IPS-NIHi7 (cell line): ENCODE data around the gene SH2D2A.
"Not testable (repeated sequence)": the region's sequence is repeated elsewhere in the genome, so short reads cannot be mapped to it uniquely, and the experiment has no call there.

ENCODE experiments used
- DNase-seq: peaks from one replicate; pipeline ENCODE4 v3.0.0; 2012; ENCODE audit warnings: mixed read lengths; ENCODE audit errors: extremely low spot score

The SH2D2A gene

DNA sequence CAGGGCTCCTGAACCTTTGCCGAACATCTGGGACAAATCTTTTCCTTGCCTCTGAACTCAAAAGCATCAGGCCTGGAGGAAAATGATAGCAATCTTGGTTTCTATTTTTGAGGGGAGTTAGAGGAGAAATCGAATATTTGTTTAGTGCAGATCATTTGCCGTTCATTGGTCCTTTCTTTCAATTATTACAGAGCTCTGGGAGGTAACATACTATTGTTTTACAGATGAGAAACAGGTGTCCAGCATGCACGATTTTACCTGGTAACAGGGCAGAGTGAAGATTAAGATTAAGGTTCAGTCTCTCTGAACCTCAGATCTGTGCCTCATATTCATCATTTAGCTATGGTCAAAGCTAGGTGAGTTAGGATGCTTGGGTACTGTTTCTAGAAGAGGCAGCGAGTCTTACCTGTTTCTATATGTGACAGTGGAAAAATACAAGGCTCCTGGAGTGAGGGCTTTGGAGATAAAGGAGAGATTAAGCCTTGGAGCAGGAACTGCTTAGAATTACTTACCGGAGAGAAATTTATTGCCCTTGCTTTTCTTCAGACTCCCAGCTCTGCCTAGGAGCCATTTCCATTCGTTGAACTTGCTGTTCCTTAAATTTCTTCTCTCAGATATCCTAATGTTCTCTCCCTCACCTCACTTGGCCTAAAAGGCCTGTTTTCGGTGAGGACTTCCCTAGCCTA is 47.9 kb downstream of the SH2D2A start:
- no peak for DNase-seq

DNA sequence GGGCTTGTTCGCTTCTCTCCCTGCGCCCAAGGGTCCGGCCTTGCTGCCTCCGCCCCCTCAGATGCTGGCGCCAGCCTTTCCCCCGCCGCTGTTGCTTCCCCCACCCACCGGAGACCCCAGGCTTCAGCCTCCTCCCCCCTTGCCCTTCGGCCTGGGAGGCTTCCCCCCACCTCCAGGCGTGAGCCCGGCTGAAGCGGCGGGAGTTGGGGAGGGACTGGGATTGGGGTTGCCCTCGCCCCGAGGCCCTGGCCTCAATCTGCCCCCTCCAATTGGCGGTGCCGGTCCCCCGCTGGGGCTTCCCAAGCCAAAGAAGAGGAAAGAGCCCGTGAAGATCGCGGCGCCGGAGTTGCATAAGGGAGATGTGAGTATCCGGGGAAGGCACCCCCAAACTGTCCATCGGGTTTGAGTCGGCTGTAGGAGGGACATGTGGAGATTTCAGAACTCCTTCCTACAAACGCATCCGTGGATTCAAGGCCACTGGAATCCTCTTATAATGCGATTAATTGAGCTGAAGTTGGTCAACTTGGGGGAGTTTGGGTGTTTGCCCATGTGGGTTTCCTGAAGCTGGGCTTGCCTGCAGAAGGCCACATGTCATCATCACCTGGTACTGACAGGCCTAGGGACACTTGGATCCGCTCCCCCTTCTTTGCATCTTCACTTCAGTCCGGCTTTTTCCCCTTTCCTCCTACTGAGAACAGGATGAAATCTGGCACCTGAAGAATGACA is 48.6 kb downstream of the SH2D2A start:
- no peak for DNase-seq

DNA sequence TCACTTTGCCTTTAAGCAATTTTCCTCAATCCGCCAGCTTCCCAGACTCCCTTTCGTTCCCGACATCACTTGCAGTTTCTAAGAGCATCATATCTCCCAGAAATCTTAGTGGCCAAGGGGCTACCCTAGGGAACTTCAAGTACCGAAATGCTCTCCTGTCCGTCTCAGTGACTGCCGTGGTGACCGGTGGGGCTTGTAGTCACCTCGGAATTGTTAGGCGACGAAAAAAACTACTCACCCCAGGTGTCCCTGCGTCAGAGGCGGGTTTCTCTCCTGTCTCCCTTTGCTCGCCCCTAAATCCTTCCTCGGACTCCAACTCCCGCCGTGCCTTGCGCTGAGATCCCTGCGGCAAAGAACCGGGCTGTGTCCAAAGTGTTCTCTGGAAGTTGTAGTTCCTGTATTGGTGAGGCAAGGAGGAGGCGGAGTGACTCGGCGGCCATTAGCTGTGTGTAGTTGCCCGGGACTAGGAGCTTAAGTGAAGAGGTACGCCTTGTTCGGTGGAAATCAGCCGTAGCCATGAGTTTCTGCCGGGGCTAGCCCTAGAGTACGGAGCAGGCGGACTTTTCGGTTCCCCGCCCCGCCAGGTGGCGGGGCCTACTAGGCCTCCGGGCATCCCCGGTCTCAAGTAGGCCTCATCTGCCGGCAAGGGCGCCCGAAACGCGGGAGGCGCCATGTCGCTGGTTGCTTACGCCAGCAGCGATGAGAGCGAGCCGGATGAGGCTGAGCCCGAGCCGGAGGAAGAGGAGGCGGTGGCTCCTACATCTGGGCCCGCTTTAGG is 49.4 kb downstream of the SH2D2A start, which contains the start of gene PRCC:
Gene PRCC, plus strand, starts transcription at position 435 of the 778 bp plus-strand sequence. Its CDS starts 237 bp downstream, at position 672.
- DNase-seq, result peak; percentile 89

DNA sequence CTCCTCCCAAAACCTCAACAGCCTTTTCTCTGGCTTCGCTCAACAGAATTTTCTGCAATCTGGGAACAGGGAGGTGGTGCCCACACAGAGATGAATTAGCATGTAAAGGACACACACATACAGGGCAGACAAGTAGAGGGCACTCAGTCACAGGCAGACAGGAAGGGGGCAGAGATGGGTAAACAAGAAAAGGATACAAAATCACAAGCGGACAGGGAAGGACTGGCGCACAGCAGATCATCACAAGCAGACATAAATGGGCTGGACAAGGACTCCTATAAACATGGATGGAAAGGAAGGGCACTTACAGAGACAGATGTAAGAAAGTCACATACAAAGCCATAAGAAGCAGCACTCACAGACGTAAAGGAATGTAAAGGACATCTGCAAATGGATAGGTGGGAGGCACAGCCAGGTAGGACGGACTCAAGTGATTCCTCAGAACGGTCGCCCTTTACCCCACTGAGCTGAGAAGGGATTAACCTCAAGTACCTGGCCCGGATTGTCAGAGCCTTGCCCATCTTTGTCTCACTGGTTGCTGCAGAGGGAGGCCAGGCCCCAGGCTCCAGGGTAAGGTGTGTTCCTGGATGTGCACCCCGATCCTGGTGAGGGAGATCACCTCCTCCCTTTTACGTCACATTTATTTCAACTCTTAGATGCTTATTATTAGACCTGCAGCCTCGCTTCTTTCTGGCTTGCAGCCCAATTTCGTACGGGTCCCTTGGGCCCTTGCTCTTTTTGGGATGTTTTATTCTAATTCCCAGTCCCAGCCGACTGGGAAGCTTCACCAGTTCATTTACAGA is 50.1 kb downstream of the SH2D2A start:
- no peak for DNase-seq

DNA sequence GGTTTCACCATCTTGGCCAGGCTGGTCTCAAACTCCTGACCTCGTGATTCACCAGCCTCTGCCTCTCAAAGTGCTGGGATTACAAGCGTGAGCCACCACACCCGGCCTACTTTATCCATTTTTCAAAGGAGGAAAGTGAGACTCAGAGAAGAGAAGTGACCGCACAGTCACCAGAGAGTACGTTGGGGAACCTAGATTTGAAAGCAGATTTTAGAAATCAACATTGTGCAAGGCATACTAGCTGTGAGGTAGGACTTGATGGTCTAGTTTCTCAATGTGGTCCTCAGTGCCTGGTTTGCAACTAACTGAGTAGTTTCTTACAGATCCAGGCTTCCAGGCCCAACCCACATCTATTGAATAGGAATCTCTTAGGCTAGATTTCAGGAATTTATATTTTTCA is 51.0 kb downstream of the SH2D2A start:
- DNase-seq, result no peak

DNA sequence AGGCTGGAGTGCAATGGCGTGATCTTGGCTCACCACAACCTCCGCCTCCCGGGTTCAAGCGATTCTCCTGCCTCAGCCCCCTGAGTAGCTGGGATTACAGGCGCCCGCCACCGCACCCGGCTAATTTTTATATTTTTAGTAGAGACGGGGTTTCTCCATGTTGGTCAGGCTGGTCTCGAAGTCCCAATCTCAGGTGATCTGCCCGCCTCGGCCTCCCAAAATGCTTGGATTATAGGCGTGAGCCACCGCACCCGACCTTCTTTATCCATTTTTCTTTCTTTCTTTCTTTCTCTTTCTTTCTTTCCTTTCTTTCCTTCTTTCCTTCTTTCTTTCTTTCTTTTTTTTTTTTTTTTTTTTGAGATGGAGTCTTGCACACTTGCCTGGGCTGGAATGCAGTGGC is 51.5 kb downstream of the SH2D2A start:
- DNase-seq, result not testable (repeated sequence)

DNA sequence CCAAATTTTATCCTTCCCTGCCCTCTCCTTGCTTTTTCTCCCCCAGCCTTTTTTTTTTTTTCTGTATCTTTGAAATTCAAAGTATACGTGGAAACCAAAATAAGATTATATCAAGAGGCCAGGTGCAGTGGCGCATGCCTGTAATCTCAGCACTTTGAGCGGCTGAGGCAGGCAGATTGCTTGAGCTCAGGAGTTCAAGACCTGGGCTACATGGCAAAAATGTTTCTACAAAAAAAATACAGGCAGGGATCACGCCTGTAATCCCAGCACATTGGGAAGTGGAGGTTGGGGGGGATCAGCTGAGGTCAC is 55.9 kb downstream of the SH2D2A start:
- DNase-seq, result no peak

DNA sequence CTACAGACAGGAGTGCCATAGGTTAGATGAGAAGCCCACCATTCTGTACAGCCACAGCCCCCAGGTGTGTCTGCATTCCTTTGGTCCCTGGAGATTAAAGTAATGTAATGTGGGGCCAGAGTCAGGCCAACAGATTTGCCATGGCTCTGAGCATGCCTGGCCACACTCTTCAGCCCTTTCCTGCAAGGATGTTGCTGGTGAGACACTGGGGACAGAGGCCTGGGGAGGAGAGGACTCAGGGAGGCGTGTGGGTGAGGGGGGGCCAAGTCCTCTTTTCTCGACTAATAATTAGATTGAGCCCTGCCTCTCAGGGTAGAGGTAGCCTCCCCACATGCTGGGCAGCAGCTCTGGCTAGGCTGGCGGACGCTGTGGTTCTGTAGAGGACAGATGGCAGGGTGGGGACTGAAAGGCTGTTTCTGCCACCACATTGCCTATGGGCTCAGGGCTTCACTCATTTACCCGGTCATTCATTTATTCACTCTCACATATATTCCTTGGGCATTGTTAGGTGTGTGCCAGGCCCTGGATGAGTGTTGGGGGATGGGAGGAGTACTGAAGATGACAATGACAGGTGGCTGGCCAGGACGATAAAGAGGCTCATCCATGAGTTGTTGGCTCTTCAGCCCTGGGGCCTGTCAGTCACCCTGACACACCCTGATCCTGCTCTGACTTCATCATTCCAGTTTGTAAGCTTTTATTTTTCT is 56.4 kb downstream of the SH2D2A start:
- DNase-seq, result no peak

DNA sequence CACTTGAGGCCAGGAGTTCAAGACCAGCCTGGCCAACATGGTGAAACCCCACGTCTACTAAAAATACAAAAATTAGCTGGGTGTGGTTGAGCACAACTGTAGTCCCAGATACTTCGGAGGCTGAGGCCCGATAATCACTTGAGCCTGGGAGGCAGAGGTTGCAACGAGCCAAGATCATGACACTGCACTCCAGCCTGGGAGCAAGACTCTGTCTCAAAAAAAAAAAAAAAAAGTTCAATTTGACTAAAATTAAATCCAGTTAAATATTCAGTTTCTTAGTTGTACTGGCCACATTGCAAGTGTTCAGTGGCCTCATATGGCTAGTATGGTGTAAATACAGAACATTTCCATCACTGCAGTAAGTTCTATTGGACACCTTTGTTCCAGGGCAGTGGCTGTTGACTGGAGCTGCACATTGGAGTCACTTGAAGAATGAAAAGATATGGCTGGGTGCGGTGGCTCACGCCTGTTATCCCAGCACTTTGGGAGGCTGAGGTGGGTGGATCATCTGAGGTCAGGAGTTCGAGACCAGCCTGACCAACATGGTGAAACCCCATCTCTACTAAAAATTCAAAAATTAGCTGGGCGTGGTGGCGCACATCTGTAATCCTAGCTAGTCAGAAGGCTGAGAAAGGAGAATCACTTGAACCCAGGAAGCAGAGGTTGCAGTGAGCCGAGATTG is 58.9 kb downstream of the SH2D2A start:
- DNase-seq, result not testable (repeated sequence)

DNA sequence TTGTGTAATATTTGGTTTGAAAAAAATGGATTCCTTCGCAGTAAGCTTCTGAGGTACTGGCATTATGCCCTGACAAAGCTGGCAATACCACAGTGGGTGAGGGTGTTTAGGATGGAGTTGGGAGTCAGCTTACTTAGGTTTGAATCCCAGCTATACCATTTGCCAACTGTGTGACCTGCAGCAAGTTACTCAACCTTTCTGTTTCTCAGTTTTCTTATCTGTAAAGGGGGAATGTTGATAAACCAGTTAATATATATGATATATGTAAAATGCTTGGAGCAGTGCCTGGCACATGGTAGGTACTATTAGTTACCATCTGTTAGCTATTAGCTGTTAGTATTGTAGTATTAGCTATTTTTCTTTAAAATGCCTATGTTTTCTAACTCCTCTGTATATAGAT is 60.3 kb downstream of the SH2D2A start:
- DNase-seq, result no peak
